Measurements from ENCODE around the gene TP73.

Gene TP73

GRCh38 chr1:3628445-3628844 is 23.9 kb upstream of the TP73 start:
- Histone ChIP-seq H3K27me3 (ENCODE audit: control insufficient read depth, insufficient read depth, low read length, poor library complexity, severe bottlenecking) (no peaks in the 10 kb centered on the region), H3K36me3 (ENCODE audit: control insufficient read depth, insufficient read depth, low read length) (peaks cover 21% of the 10 kb centered on the region), H3K9me3 (ENCODE audit: control insufficient read depth, low read length) (no peaks in the 10 kb centered on the region), H3K27ac (ENCODE audit: insufficient read depth, low read depth, low read length, poor library complexity, severe bottlenecking) (no peak overlapping the region), H3K4me1 (ENCODE audit: control insufficient read depth, insufficient read depth, low read length) (peaks cover 13% of the 10 kb centered on the region), H3K4me3 (ENCODE audit: insufficient read depth, low read depth, low read length) (no peak overlapping the region)
- WGBS, 2 experiments = 87 to 90% methylated on average over 10 of the region's 10 CpGs

- peaks cover 13% of the 10 kb centered on the region for H3K4me1 ChIP-seq (ENCODE audit: control insufficient read depth, insufficient read depth, low read length)
- no peaks in the 10 kb centered on the region for H3K27me3 ChIP-seq (ENCODE audit: control insufficient read depth, insufficient read depth, low read length, poor library complexity, severe bottlenecking)
- H3K9me3 ChIP-seq (ENCODE audit: control insufficient read depth, low read length) = no peaks in the 10 kb centered on the region
- WGBS, 2 experiments = 96 to 97% methylated on average over 16 of the region's 16 CpGs
- peaks cover 23% of the 10 kb centered on the region for H3K36me3 ChIP-seq (ENCODE audit: control insufficient read depth, insufficient read depth, low read length)
- H3K4me3 ChIP-seq (ENCODE audit: insufficient read depth, low read depth, low read length) = no peak overlapping the region
- no peak overlapping the region for H3K27ac ChIP-seq (ENCODE audit: insufficient read depth, low read depth, low read length, poor library complexity, severe bottlenecking)
Observed at GRCh38 chr1:3629561-3630160, 22.7 kb upstream of the TP73 start.

- no peaks in the 10 kb centered on the region for H3K9me3 ChIP-seq (ENCODE audit: control insufficient read depth, low read length)
- peaks cover 13% of the 10 kb centered on the region for H3K4me1 ChIP-seq (ENCODE audit: control insufficient read depth, insufficient read depth, low read length)
- no peaks in the 10 kb centered on the region for H3K27me3 ChIP-seq (ENCODE audit: control insufficient read depth, insufficient read depth, low read length, poor library complexity, severe bottlenecking)
- WGBS, 2 experiments = 90 to 92% methylated on average over 11 of the region's 11 CpGs
- H3K27ac ChIP-seq (ENCODE audit: insufficient read depth, low read depth, low read length, poor library complexity, severe bottlenecking) = no peak overlapping the region
- H3K36me3 ChIP-seq (ENCODE audit: control insufficient read depth, insufficient read depth, low read length) = peaks cover 24% of the 10 kb centered on the region
- no peak overlapping the region for H3K4me3 ChIP-seq (ENCODE audit: insufficient read depth, low read depth, low read length)
Observed at GRCh38 chr1:3630161-3630611, 22.1 kb upstream of the TP73 start.

- peaks cover 13% of the 10 kb centered on the region for H3K4me1 ChIP-seq (ENCODE audit: control insufficient read depth, insufficient read depth, low read length)
- peaks cover 24% of the 10 kb centered on the region for H3K36me3 ChIP-seq (ENCODE audit: control insufficient read depth, insufficient read depth, low read length)
- 90 to 92% methylated on average over 9 of the region's 9 CpGs for WGBS, 2 experiments
- H3K27ac ChIP-seq (ENCODE audit: insufficient read depth, low read depth, low read length, poor library complexity, severe bottlenecking) = no peak overlapping the region
- no peaks in the 10 kb centered on the region for H3K27me3 ChIP-seq (ENCODE audit: control insufficient read depth, insufficient read depth, low read length, poor library complexity, severe bottlenecking)
- H3K9me3 ChIP-seq (ENCODE audit: control insufficient read depth, low read length) = no peaks in the 10 kb centered on the region
- no peak overlapping the region for H3K4me3 ChIP-seq (ENCODE audit: insufficient read depth, low read depth, low read length)
Observed at GRCh38 chr1:3630914-3631313, 21.4 kb upstream of the TP73 start.

GRCh38 chr1:3631320-3632260 is 20.7 kb upstream of the TP73 start:
- peaks cover 13% of the 10 kb centered on the region for H3K4me1 ChIP-seq (ENCODE audit: control insufficient read depth, insufficient read depth, low read length)
- no peak overlapping the region for H3K4me3 ChIP-seq (ENCODE audit: insufficient read depth, low read depth, low read length)
- no peaks in the 10 kb centered on the region for H3K27me3 ChIP-seq (ENCODE audit: control insufficient read depth, insufficient read depth, low read length, poor library complexity, severe bottlenecking)
- peak overlapping the region; percentile 50 for H3K27ac ChIP-seq (ENCODE audit: insufficient read depth, low read depth, low read length, poor library complexity, severe bottlenecking)
- peaks cover 24% of the 10 kb centered on the region for H3K36me3 ChIP-seq (ENCODE audit: control insufficient read depth, insufficient read depth, low read length)
- H3K9me3 ChIP-seq (ENCODE audit: control insufficient read depth, low read length) = no peaks in the 10 kb centered on the region
- WGBS, 2 experiments = 63 to 64% methylated on average over 36 of the region's 36 CpGs

- WGBS, 2 experiments = 87 to 88% methylated on average over 17 of the region's 17 CpGs
- H3K9me3 ChIP-seq (ENCODE audit: control insufficient read depth, low read length) = no peaks in the 10 kb centered on the region
- H3K27me3 ChIP-seq (ENCODE audit: control insufficient read depth, insufficient read depth, low read length, poor library complexity, severe bottlenecking) = no peaks in the 10 kb centered on the region
- H3K36me3 ChIP-seq (ENCODE audit: control insufficient read depth, insufficient read depth, low read length) = peaks cover 26% of the 10 kb centered on the region
- no peak overlapping the region for H3K27ac ChIP-seq (ENCODE audit: insufficient read depth, low read depth, low read length, poor library complexity, severe bottlenecking)
- peaks cover 13% of the 10 kb centered on the region for H3K4me1 ChIP-seq (ENCODE audit: control insufficient read depth, insufficient read depth, low read length)
- no peak overlapping the region for H3K4me3 ChIP-seq (ENCODE audit: insufficient read depth, low read depth, low read length)
Observed at GRCh38 chr1:3632298-3632697, 20.0 kb upstream of the TP73 start.

GRCh38 chr1:3632716-3633343 is 19.5 kb upstream of the TP73 start:
- no peaks in the 10 kb centered on the region for H3K27me3 ChIP-seq (ENCODE audit: control insufficient read depth, insufficient read depth, low read length, poor library complexity, severe bottlenecking)
- H3K4me1 ChIP-seq (ENCODE audit: control insufficient read depth, insufficient read depth, low read length) = peaks cover 13% of the 10 kb centered on the region
- peaks cover 21% of the 10 kb centered on the region for H3K36me3 ChIP-seq (ENCODE audit: control insufficient read depth, insufficient read depth, low read length)
- no peak overlapping the region for H3K4me3 ChIP-seq (ENCODE audit: insufficient read depth, low read depth, low read length)
- no peak overlapping the region for H3K27ac ChIP-seq (ENCODE audit: insufficient read depth, low read depth, low read length, poor library complexity, severe bottlenecking)
- no peaks in the 10 kb centered on the region for H3K9me3 ChIP-seq (ENCODE audit: control insufficient read depth, low read length)
- 96 to 97% methylated on average over 26 of the region's 26 CpGs for WGBS, 2 experiments

- Histone ChIP-seq H3K36me3 (ENCODE audit: control insufficient read depth, insufficient read depth, low read length) (peaks cover 18% of the 10 kb centered on the region), H3K27me3 (ENCODE audit: control insufficient read depth, insufficient read depth, low read length, poor library complexity, severe bottlenecking) (no peaks in the 10 kb centered on the region)
Observed at GRCh38 chr1:3633344-3634058, 18.8 kb upstream of the TP73 start.

GRCh38 chr1:3634059-3634800 is 18.1 kb upstream of the TP73 start:
- H3K36me3 ChIP-seq (ENCODE audit: control insufficient read depth, insufficient read depth, low read length) = peaks cover 11% of the 10 kb centered on the region
- no peaks in the 10 kb centered on the region for H3K9me3 ChIP-seq (ENCODE audit: control insufficient read depth, low read length)
- WGBS, 2 experiments = 95% methylated on average over 22 of the region's 22 CpGs
- peaks cover 13% of the 10 kb centered on the region for H3K4me1 ChIP-seq (ENCODE audit: control insufficient read depth, insufficient read depth, low read length)
- no peak overlapping the region for H3K27ac ChIP-seq (ENCODE audit: insufficient read depth, low read depth, low read length, poor library complexity, severe bottlenecking)
- no peaks in the 10 kb centered on the region for H3K27me3 ChIP-seq (ENCODE audit: control insufficient read depth, insufficient read depth, low read length, poor library complexity, severe bottlenecking)
- no peak overlapping the region for H3K4me3 ChIP-seq (ENCODE audit: insufficient read depth, low read depth, low read length)

More at GRCh38 chr1:3633344-3634058, 18.8 kb upstream of the TP73 start:
- Histone ChIP-seq H3K4me1 (ENCODE audit: control insufficient read depth, insufficient read depth, low read length) (peaks cover 13% of the 10 kb centered on the region), H3K4me3 (ENCODE audit: insufficient read depth, low read depth, low read length) (no peak overlapping the region), H3K27ac (ENCODE audit: insufficient read depth, low read depth, low read length, poor library complexity, severe bottlenecking) (no peak overlapping the region), H3K9me3 (ENCODE audit: control insufficient read depth, low read length) (no peaks in the 10 kb centered on the region)
- 94% methylated on average over 28 of the region's 28 CpGs for WGBS, 2 experiments
